OCI-LY3 (cell line): ENCODE measurements around the gene TMEM100.

Experiments
- H2AFZ ChIP-seq: fragments of 200-600, 300-600 bp; shearing (Covaris generic); 2 replicates; pipeline ENCODE4 v1.6.0; 2014; ENCODE audit warnings: antibody characterized with exemption, low read depth, low read length
- H3K27ac ChIP-seq: fragments of 200-600, 300-600 bp; sonication (generic); 2 replicates; pipeline ENCODE4 v1.5.1; 2014; ENCODE audit warnings: mild to moderate bottlenecking, low read length, moderate library complexity, mixed read lengths
- H3K27me3 ChIP-seq: fragments of 200-600, 300-600 bp; sonication (generic); 2 replicates; pipeline ENCODE4 v1.6.1; 2014; ENCODE audit warnings: low read depth, low read length, mixed read lengths
- H3K36me3 ChIP-seq: fragments of 200-600, 300-600 bp; sonication (generic); replicated peaks from 2 replicates; pipeline ENCODE3; 2014; ENCODE audit warnings: low read depth, low read length, mixed read lengths
- H3K4me1 ChIP-seq: fragments of 300-600, 200-600 bp; sonication (generic); 2 replicates; pipeline ENCODE4 v1.6.1; 2014; ENCODE audit warnings: low read length, mixed read lengths
- H3K4me2 ChIP-seq: fragments of 200-600, 300-600 bp; sonication (generic); 2 replicates; pipeline ENCODE4 v1.6.1; 2014; ENCODE audit warnings: low read length, mixed read lengths
- H3K4me3 ChIP-seq: fragments of 300-600, 200-600 bp; sonication (generic); 2 replicates; pipeline ENCODE4 v1.5.1; 2014; ENCODE audit warnings: antibody characterized with exemption, mild to moderate bottlenecking, low read length, moderate library complexity
- H3K79me2 ChIP-seq: fragments of 300-600, 200-600 bp; shearing (Covaris generic); 2 replicates; pipeline ENCODE4 v1.6.1; 2014; ENCODE audit warnings: mild to moderate bottlenecking, low read length, mixed read lengths
- H3K9ac ChIP-seq: fragments of 300-600, 200-600 bp; shearing (Covaris generic); 2 replicates; pipeline ENCODE4 v1.6.0; 2014; ENCODE audit warnings: mild to moderate bottlenecking, low read length, moderate library complexity
- H3K9me3 ChIP-seq: fragments of 200-600, 300-600 bp; shearing (Covaris generic); 2 replicates; pipeline ENCODE4 v1.6.1; 2014; ENCODE audit warnings: low read length, mixed read lengths; ENCODE audit not compliant: insufficient read depth
- H4K20me1 ChIP-seq: fragments of 200-600, 300-600 bp; sonication (generic); 2 replicates; pipeline ENCODE4 v1.6.1; 2016; ENCODE audit warnings: low read length, mixed read lengths; ENCODE audit not compliant: insufficient read depth
- CTCF ChIP-seq: fragments of 200-600, 300-600 bp; sonication (generic); IDR thresholded peaks from 2 replicates; pipeline ENCODE4 v1.5.1; 2014; ENCODE audit warnings: antibody characterized with exemption, low read length, low read depth
- EZH2phosphoT487 ChIP-seq: fragments of 200-600 bp; shearing (Covaris generic); IDR thresholded peaks from 2 replicates; pipeline ENCODE4 v1.6.1; 2018; ENCODE audit warnings: antibody characterized with exemption, mixed run types, low read depth

Gene TMEM100

GRCh38 chr17:55743103-55743679 is 20.5 kb upstream of the TMEM100 start:
- H3K27me3 ChIP-seq = peaks cover 44% of the 10 kb centered on the region
- no peaks in the 10 kb centered on the region for H3K9me3 ChIP-seq
- H3K9ac ChIP-seq = no peak overlapping the region
- TF ChIP-seq EZH2phosphoT487 = no peak
- TF ChIP-seq CTCF = no peak
- H3K4me2 ChIP-seq = peak overlapping the region; percentile 83
- H2AFZ ChIP-seq = no peak overlapping the region
- H4K20me1 ChIP-seq = no peaks in the 10 kb centered on the region
- peaks cover 21% of the 10 kb centered on the region for H3K4me1 ChIP-seq
- H3K27ac ChIP-seq = no peak overlapping the region
- H3K79me2 ChIP-seq = no peaks in the 10 kb centered on the region
- peak overlapping the region; percentile 65 for H3K4me3 ChIP-seq
- no peaks in the 10 kb centered on the region for H3K36me3 ChIP-seq

DNA sequence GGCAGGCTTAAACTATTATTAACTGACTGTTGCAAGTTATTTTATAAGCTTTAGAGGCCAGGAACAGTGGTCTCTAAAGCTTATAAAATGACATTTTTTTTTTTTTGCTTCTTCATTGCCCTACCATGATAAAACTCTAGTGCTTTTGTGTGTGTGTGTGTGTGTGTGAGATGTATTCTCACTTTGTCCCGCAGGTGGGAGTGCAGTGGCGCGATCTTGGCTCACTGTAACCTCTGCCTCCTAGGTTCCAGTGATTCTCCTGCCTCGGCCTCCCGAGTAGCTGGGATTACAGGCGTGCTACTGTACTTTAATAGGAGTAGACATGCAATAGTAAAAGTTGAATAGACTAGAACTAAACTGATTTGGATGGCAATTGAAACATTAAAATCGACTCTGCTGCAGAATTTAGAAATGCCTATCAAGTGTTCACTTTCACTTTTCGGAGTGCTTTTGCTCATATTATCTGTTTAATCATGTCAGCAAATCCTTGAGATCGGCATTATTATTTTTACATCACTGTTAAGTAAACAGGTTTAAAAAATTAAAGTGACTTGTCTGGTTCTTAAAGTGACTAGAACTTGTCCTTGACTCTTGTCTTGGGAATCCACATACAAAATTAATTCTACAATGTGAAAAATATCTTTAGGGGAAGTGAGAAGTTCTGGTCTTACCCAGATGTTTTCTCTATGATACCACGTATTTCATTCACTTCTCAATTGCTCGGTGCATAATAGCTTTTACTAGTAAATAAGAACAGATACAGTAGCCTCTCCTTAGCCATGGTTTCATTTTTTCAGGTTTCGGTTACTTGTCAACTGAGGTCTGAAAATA is 19.8 kb upstream of the TMEM100 start:
- H3K4me2 ChIP-seq = peak overlapping the region; percentile 83
- no peaks in the 10 kb centered on the region for H3K36me3 ChIP-seq
- H3K27me3 ChIP-seq = peaks cover 48% of the 10 kb centered on the region
- H3K4me1 ChIP-seq = peaks cover 27% of the 10 kb centered on the region
- peak overlapping the region; percentile 65 for H3K4me3 ChIP-seq
- H3K27ac ChIP-seq = no peak overlapping the region
- no peaks in the 10 kb centered on the region for H3K9me3 ChIP-seq
- no peaks in the 10 kb centered on the region for H3K79me2 ChIP-seq
- no peak overlapping the region for H3K9ac ChIP-seq
- H4K20me1 ChIP-seq = no peaks in the 10 kb centered on the region
- no peak overlapping the region for H2AFZ ChIP-seq
- no peak for TF ChIP-seq EZH2phosphoT487
- 0 out of 2 replicates have a peak, but pooled peaks have one; percentile 26 for TF ChIP-seq CTCF

- Histone ChIP-seq H3K4me3 (no peak overlapping the region), H3K27ac (no peak overlapping the region), H3K27me3 (peaks cover 43% of the 10 kb centered on the region), H3K79me2 (no peaks in the 10 kb centered on the region), H3K9ac (no peak overlapping the region), H2AFZ (no peak overlapping the region), H3K36me3 (no peaks in the 10 kb centered on the region), H3K4me2 (no peak overlapping the region), H3K4me1 (peaks cover 30% of the 10 kb centered on the region), H4K20me1 (no peaks in the 10 kb centered on the region), H3K9me3 (no peaks in the 10 kb centered on the region)
- TF ChIP-seq CTCF = no peak
Measured at GRCh38 chr17:55741356-55741700, 18.7 kb upstream of the TMEM100 start.

GRCh38 chr17:55740511-55741355 is 18.1 kb upstream of the TMEM100 start:
- H3K4me3 ChIP-seq = no peak overlapping the region
- TF ChIP-seq EZH2phosphoT487 (no peak), CTCF (no peak)
- no peaks in the 10 kb centered on the region for H3K79me2 ChIP-seq
- H2AFZ ChIP-seq = no peak overlapping the region
- H3K4me2 ChIP-seq = no peak overlapping the region
- H3K27me3 ChIP-seq = peaks cover 40% of the 10 kb centered on the region
- H3K9me3 ChIP-seq = no peaks in the 10 kb centered on the region
- no peak overlapping the region for H3K27ac ChIP-seq
- H4K20me1 ChIP-seq = no peaks in the 10 kb centered on the region
- no peaks in the 10 kb centered on the region for H3K36me3 ChIP-seq
- H3K4me1 ChIP-seq = peaks cover 30% of the 10 kb centered on the region
- H3K9ac ChIP-seq = no peak overlapping the region
